GM21390 (cell line): Measurements from ENCODE around the gene BMPR1B.
"Not testable (repeated sequence)": the region's sequence is repeated elsewhere in the genome, so short reads cannot be mapped to it uniquely, and the experiment has no call there.

Source experiments
- ATAC-seq: cut with Tn5 transposase; IDR thresholded peaks from one replicate; pipeline ENCODE4 v1.9.1; 2021; ENCODE audit not compliant: unreplicated experiment

BMPR1B gene

DNA sequence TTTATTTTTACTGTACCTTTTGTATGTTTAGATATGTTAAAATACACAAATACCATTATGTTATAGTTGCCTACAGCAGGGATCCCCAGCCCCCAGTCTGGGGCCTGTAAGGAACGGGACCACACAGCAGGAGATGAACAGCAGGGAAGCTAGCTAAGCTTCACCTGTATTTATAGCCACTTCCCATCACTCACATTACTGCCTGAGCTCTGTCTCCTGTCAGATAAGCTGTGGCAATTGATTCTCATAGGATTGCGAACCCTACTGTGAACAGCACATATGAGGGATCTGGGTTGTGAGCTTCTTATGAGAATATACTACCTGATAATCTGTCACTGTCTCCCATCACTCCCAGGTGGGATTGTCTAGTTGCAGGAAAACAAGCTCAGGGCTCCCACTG is 73.9 kb downstream of the BMPR1B start:
- no peak for ATAC-seq

- not testable (repeated sequence) for ATAC-seq
Measured at GRCh38 chr4:94832329-94832728, 74.6 kb downstream of the BMPR1B start.

GRCh38 chr4:94833394-94833793 is 75.6 kb downstream of the BMPR1B start:
- no peak for ATAC-seq

GRCh38 chr4:94834501-94834900 is 76.7 kb downstream of the BMPR1B start:
- ATAC-seq: no peak

DNA sequence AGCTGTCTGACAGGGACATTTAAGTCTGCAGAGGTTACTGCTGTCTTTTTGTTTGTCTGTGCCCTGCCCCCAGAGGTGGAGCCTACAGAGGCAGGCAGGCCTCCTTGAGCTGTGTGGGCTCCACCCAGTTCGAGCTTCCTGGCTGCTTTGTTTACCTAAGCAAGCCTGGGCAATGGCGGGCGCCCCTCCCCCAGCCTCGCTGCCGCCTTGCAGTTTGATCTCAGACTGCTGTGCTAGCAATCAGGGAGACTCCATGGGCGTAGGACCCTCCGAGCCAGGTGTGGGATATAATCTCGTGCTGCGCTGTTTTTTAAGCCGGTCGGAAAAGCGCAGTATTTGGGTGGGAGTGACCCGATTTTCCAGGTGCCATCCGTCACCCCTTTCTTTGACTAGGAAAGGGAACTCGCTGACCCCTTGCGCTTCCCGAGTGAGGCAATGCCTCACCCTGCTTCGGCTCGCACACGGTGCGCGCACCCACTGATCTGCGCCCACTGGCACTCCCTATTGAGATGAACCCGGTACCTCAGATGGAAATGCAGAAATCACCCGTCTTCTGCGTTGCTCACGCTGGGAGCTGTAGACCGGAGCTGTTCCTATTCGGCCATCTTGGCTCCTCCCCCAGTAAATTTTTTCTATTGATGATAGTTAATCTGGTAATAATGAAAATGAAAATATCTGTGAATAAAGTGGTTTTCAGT is 83.6 kb downstream of the BMPR1B start:
- not testable (repeated sequence) for ATAC-seq

DNA sequence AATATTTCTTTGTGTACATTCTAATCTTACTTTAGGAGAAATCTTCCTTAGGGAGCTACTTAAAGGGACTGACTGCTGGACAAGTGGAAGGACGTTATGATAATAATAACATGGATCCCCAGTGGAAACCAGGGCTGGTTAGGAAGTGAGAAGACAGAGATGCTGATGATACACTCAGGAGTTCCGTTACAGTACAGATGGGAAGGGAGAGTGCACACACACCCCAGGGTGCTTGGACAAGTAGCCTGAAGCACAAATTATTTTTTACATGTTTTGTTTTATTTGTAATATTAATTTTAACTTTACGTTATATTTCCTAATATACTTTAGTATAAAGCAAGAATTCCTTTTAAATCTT is 84.1 kb downstream of the BMPR1B start:
- ATAC-seq: no peak

DNA sequence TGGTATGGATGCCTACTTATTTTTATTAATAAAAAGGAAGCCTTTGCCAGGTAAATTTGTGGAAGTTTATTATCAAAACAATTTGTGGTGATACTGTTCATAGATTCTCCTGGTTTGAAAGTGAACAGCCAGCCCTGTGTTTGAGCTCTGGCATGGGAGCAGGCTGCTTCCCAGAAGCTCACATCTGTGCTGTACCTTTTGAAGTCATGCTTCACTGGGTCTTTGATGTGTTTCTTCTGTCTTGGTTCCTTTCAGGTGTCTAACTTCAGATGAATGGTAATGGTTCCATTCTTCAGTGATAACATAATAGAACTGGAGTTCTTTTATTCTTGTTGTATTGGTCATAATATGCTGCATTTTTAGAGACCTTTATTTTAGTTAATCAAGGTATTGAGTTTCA is 85.5 kb downstream of the BMPR1B start:
- ATAC-seq: no peak

DNA sequence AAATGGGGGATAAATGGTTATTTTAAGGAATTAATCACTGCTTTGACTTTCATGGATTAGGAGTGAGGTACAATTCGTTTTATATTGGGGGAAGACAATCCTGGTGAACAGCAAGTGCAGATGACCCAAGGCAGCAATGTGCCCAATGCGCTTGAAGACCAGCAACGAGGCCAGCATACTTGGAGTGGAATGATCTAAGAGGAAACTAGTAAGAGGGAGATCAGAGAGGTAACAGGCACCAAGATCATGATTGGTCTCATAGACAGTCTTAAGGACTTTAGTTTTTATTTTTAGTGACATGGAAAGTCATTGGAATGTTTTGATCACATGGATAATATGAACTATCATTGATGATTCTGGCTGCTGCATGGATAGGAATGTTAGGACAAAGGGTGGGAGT is 90.6 kb downstream of the BMPR1B start:
- no peak for ATAC-seq

DNA sequence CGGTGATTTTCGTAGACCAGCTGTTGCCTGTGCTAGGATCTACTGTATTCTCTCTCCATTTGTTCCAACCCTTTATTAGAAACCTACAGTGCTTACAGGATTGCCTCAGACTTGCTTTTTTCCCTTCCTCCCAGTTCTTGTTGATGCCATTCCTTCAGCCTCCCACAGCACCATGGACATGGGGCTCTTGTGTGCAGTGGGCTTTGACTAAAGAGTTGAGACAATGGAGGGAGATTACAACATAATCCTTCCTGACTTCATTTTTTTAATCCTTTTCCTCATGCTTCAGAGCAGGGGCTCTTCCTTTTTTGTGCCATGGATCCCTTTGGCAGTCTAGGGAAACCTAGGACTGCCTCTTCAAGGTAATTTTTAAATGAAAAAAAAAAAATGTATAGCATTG is 92.1 kb downstream of the BMPR1B start:
- ATAC-seq: no peak

DNA sequence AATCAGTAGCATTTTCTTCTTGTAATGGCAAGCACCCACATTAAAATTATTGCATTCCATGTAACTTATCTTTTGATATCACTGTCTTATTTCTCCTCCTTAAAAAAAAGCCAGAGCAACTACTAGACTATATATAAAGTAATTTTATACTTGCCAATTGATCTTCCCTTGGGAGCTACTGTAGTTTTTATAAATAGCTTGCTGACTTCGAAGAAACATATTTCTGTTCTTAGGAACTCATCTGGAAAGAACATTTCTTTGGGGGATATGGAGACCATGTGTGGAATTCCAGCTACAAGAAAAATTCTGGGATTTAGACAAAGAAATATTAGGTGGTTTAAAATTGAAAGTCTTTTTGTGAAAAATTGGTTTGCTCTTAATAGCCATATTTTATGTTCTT is 94.9 kb downstream of the BMPR1B start:
- no peak for ATAC-seq

- ATAC-seq: no peak
Measured at GRCh38 chr4:94856030-94856429, 98.3 kb downstream of the BMPR1B start.

- no peak for ATAC-seq
Measured at GRCh38 chr4:94870146-94870545, 112.4 kb downstream of the BMPR1B start.

DNA sequence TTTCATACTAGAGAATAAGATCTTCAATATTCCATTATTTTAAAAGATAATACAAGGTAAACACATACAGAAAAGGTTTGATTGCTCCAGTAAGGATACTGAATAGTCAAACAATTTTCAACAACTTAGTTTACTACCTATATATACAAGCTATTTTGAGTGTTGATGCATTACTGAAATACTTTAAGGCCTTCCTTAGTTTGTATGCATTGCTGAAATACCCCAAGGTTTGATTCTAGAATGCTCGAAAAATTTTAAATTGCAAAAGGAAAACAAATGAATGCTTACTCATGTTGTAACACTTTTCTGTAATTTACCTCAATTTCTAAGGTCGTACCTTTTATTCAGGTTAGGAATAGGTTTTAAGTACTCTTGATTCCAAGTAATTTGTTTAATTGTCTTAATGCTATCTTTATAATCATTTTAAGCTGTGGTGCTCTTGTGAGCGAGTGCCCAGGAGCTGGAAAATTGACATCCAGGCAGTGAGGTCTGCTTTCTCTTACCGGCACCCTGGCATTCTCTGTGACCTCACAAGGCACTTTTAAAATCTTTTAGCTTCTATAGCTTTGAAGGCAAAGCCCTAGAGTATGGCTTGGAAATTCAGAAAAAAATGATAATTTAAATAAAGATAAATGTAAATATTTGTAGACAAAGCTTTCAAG is 114.0 kb downstream of the BMPR1B start:
- no peak for ATAC-seq

DNA sequence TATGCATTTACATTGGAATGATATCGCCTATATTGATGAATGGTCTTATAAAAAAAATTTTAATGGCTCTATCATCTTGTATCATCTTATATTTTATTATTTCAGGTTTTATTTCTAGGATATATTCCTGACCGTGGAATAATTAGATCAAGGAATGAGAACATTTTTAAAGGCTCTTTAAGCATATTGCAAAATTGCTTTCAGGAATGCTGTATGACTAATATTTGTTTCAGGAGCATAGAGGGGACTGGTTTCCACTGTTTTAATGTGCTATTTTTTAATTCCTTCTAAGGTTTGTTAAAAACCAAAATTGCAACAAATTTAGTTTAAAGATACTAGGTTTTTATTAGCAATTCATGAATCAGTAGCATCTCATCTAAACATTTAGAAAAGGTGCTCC is 120.2 kb downstream of the BMPR1B start:
- ATAC-seq: no peak

DNA sequence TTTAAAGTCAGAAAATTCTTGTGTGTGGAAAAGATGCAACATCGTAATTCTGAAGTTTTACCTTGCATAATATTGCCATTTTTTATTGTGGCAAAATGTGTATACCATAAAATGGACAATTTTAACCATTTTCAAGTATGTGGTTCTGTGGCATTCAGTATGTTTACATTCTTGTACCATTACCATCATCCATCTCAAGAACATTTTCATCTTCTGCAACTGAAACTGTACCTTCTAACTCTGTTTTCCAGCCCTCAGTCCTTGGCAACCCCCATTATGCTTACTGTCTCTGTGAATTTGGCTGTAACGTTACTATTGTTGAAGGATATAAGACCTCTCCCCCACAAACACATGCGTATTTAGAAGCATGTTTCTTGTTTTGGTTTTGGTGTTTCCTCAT is 123.2 kb downstream of the BMPR1B start:
- ATAC-seq: no peak

DNA sequence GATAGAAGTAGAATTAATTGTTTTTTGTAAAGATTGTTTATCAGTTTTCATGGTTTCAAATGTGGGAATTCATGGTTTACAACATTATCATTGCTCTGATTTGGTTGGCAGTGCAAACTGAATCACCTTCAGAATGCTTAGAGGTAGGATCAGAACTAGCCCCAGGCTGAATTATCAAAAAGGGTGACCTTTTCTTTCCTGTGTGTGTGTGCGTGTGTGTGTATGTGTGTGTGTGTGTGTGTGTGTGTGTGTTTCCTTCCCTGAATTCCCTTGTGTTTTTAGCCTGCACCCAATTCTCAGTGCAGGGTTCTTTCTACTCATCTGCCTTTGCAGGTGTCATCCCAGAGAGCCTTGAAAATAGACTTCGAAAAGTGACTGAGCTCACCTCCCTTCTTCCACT is 125.0 kb downstream of the BMPR1B start:
- ATAC-seq: no peak

DNA sequence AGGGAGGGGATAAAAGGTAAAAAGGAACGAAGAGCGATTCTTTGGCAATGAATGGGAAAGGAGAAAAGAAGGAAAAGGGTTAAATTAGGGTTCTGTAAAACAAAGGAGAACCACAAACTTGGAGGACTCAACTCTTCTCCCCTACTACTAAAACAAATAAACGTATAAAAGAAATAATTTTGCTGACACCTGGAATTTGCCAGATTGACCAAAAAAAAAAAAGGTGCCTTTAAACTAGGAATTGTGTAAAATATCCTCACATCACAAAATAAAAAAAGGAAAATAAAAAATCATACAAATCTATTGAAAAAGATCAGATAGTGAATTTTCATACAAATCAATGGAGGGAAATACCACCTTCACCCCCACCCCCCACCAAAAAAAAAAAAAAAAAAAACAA is 129.3 kb downstream of the BMPR1B start:
- no peak for ATAC-seq

- ATAC-seq: no peak
Measured at GRCh38 chr4:94889523-94889922, 131.8 kb downstream of the BMPR1B start.

DNA sequence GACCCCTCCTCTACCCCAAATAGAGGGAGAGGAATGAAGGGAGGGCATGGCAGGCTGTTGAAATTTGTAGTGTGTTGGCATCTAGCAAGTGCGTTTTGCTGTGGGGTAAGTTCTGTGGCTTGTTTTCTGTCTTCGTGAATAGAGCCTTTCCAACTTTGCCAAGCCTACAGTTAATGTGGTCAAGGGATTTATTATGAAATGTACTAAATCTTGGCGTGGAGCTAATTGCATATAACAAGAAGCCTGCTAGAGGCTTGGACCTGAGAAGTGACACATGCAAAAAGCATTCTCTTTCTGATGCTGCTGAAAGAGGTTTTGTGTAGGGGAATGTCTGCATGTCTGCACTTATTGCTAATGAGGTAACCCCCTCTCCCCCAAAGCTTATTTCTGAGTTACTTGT is 132.2 kb downstream of the BMPR1B start:
- ATAC-seq: no peak

DNA sequence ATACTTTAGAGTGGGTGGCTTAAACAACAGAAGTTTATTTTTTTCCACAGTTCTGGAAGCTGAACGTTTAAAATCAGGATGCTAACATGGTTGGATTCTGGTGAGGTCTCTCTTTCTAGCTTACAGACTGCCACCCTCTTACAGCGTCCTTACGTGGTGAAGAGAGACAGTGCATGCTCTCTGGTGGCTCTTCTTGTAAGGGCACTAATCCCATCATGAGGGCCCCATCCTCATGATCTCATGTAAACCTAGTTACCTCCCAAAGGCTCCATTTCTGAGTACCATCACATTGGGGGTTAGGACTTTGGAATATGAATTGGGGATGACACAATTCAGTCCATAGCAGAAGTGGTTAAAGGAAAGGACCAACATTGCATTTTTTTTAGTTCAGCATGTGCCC is 132.8 kb downstream of the BMPR1B start:
- ATAC-seq: no peak

GRCh38 chr4:94892051-94892450 is 134.3 kb downstream of the BMPR1B start:
- no peak for ATAC-seq

- ATAC-seq: no peak
Measured at GRCh38 chr4:94895081-94895480, 137.3 kb downstream of the BMPR1B start.

- ATAC-seq: no peak
Measured at GRCh38 chr4:94897023-94897422, 139.3 kb downstream of the BMPR1B start.
